ENCODE results near the gene MPRIP.

- no peak for TF ChIP-seq EZH2 (IDR thresholded peaks at IDR 0.05; ENCODE audit: low read length, unreplicated experiment)
- no peak for TF ChIP-seq CTCF (conservative IDR thresholded peaks at IDR 0.05; ENCODE audit: low read depth, low read length)
These were observed 163.3 kb downstream of the MPRIP start for GRCh38 chr17:17205368-17206123.
